Measurements from ENCODE around the gene CARD8.
"Not testable (repeated sequence)": the region's sequence is repeated elsewhere in the genome, so short reads cannot be mapped to it uniquely, and the experiment has no call there.

The CARD8 gene

DNA sequence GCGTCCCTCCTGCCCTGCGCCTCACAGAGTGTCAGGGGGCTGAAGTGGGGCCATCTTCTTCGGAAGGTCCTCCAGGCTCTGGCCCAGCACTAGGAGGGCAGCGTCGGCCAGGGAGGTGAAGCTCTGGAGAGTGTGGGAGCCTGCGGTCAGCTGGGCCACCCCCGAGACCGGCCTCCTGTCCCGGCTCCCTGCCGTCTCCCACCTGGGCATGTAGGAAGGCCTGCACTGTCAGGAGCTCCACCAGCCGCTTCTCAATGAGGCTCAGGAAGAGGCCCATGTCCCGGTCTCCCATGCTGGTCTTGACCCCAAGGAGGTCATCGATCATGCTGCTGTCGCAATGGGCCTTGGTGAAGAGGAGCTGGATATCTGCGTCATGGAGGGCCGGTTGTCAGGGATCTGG is 42.3 kb upstream of the CARD8 start:
- H3K4me3 ChIP-seq (ENCODE audit: low read depth in 1 of 2, low read length in 1 of 2), result no peak overlapping the region
- no peaks in the 10 kb centered on the region for H3K36me3 ChIP-seq
- no peak overlapping the region for H3K27ac ChIP-seq
- TF ChIP-seq, protein P1, sequence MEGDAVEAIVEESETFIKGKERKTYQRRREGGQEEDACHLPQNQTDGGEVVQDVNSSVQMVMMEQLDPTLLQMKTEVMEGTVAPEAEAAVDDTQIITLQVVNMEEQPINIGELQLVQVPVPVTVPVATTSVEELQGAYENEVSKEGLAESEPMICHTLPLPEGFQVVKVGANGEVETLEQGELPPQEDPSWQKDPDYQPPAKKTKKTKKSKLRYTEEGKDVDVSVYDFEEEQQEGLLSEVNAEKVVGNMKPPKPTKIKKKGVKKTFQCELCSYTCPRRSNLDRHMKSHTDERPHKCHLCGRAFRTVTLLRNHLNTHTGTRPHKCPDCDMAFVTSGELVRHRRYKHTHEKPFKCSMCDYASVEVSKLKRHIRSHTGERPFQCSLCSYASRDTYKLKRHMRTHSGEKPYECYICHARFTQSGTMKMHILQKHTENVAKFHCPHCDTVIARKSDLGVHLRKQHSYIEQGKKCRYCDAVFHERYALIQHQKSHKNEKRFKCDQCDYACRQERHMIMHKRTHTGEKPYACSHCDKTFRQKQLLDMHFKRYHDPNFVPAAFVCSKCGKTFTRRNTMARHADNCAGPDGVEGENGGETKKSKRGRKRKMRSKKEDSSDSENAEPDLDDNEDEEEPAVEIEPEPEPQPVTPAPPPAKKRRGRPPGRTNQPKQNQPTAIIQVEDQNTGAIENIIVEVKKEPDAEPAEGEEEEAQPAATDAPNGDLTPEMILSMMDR (IDR thresholded peaks at IDR 0.05), result no peak
- no peaks in the 10 kb centered on the region for H3K4me1 ChIP-seq (ENCODE audit: control insufficient read depth in 1 of 2, insufficient read depth in 1 of 2, low read depth in 1 of 2, low read length in 1 of 2)
- no peaks in the 10 kb centered on the region for H3K9me3 ChIP-seq
- H3K27me3 ChIP-seq, result no peaks in the 10 kb centered on the region

DNA sequence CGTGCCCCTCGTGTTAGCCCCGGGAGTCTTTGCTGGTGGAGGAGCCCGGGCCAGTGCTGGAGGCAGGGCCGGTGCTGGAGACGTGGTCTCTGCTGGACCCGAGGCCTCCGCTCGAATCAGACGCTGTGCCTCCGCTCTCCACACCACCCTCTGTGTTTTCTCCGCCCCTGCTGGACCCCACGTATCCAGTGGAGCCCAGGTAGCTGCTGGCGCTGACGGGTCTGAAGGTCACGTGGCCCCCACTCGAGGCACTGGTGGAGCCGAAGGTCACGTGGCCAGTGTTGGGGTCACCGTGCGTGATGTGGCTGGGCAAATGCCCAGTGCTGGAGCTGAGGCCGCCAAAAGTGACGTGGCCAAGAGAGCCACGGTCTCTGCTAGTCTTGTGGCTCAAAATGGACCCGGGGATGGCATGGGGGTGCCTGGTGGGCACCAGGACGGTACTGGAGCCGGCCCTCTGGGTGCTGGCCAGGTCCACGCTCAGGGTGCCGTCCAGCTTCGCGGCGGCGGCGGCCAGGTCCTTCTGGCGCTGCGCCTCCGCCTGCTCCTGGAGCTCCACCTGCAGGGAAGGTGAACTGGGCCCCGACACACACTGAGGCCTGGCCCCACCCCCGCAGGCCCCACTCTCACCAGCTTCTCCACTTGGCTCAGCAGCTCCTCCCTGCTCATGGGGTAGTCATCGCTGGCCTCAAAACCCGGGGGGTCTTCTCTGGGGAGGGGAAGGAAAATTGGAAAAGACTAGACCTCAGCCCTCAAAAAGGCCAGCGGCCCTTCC is 41.4 kb upstream of the CARD8 start:
- Histone ChIP-seq H3K9me3 (no peaks in the 10 kb centered on the region), H3K4me1 (ENCODE audit: control insufficient read depth in 1 of 2, insufficient read depth in 1 of 2, low read depth in 1 of 2, low read length in 1 of 2) (no peaks in the 10 kb centered on the region), H3K27ac (no peak overlapping the region), H3K27me3 (no peaks in the 10 kb centered on the region), H3K36me3 (no peaks in the 10 kb centered on the region), H3K4me3 (ENCODE audit: low read depth in 1 of 2, low read length in 1 of 2) (no peak overlapping the region)
- TF ChIP-seq, protein P1 (IDR thresholded peaks at IDR 0.05), result no peak

DNA sequence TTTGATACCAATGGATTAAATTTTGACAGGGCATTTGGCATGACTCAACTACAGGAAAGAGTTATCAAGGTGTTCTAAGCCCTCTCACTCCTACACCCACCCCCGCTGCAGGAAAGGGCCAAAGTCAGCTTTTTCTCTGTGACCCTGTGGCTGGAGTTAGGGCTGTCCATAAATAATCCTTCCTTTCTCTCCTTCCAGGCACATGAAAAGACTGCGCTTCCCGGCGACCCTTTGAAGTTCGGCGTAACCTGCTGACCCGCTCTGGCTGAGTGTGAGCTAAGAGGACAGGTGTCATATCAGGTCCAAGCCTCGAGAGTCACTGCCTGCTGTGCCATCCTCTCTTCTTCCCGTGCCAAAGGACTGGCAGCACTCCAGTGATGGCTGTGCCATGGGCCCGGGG is 39.7 kb upstream of the CARD8 start:
- Histone ChIP-seq H3K36me3 (no peaks in the 10 kb centered on the region), H3K9me3 (no peaks in the 10 kb centered on the region), H3K4me1 (ENCODE audit: control insufficient read depth in 1 of 2, insufficient read depth in 1 of 2, low read depth in 1 of 2, low read length in 1 of 2) (peaks cover 7 to 8% of the 10 kb centered on the region in 2 experiments), H3K4me3 (ENCODE audit: low read depth in 1 of 2, low read length in 1 of 2) (no peak overlapping the region), H3K27ac (no peak overlapping the region), H3K27me3 (peaks cover 7% of the 10 kb centered on the region)
- TF ChIP-seq, protein P1 (IDR thresholded peaks at IDR 0.05), result no peak

DNA sequence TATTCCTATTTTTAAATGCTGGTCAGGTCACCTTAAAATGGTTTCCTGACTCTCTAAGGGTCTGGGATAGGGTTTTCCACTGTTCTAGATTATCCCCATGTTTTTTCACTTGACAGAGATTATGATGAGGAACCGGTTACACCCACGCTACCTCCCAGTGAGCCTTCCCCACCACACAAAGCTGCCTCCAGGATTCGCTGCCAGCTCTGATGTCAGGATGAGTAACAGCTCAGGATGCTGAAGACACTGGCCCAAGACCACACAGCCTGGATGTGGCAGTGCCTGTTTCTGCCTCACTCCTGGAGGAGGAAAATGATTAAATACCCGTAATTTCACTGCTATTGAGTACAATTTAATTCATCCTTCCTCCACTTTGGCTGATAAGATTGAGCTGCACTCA is 37.1 kb upstream of the CARD8 start:
- H3K9me3 ChIP-seq, result no peaks in the 10 kb centered on the region
- H3K4me3 ChIP-seq (ENCODE audit: low read depth in 1 of 2, low read length in 1 of 2), result no peak overlapping the region
- H3K27me3 ChIP-seq, result peaks cover 11% of the 10 kb centered on the region
- H3K27ac ChIP-seq, result no peak overlapping the region
- peaks cover 7 to 8% of the 10 kb centered on the region in 2 experiments for H3K4me1 ChIP-seq (ENCODE audit: control insufficient read depth in 1 of 2, insufficient read depth in 1 of 2, low read depth in 1 of 2, low read length in 1 of 2)
- H3K36me3 ChIP-seq, result no peaks in the 10 kb centered on the region
- TF ChIP-seq, protein P1 (IDR thresholded peaks at IDR 0.05), result no peak

DNA sequence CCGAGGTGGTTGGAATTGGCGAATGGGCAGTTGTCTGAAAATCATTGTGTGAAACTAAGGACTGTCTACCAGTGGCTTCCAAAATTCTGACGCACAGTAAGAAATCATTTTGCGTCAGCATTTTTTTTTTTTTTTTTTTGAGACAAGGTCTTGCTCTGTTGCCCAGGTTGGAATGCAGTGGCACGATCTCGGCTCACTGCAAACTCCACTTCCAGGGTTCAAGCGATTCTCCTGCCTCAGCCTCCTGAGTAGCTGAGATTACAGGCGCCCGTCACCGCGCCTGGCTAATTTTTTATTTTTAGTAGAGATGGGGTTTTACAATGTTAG is 35.7 kb upstream of the CARD8 start:
- not testable (repeated sequence) for H3K36me3 ChIP-seq; H3K4me1 ChIP-seq (ENCODE audit: control insufficient read depth in 1 of 2, insufficient read depth in 1 of 2, low read depth in 1 of 2, low read length in 1 of 2); H3K9me3 ChIP-seq; H3K27ac ChIP-seq
- H3K4me3 ChIP-seq (ENCODE audit: low read depth in 1 of 2, low read length in 1 of 2), result peak overlapping the region; percentile 59 to 61
- H3K27me3 ChIP-seq, result peaks cover 11% of the 10 kb centered on the region

DNA sequence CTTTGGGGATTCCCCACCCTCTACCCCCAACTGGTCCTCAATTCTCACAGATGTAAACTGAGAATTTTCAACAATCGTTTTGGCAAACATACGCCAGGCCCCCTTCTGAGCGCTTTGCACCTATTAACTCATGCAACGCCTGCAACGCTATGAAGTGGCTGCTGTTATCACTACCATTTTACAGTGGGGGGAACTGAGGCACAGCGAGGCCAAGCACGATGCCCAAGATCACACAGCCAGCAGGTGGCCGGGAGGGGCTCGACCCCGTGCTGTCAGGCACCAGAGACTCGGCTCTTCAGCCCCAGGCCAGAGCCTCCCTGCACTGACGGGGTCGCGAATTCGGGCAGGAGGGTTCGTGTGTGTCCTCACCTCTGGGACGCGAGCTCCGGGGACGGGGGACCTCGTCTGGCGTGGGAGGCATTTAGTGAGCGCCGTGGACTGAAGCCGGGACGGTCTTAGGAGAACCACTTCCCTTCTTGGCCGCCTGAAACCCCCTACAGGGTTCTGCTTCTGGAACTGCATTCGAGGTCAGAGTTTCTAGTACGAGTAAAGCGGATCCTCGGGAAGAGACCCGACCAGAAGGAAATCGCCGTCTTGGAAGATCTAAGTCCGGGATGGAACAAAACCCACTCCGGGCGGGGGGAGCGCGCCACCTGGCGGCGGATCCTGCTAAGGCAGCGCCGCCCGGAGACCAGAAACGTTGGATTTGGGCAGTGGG is 35.2 kb upstream of the CARD8 start:
- TF ChIP-seq, protein P1 (IDR thresholded peaks at IDR 0.05), result peak; percentile 88
- Histone ChIP-seq H3K9me3 (no peaks in the 10 kb centered on the region), H3K27me3 (peaks cover 11% of the 10 kb centered on the region), H3K4me3 (ENCODE audit: low read depth in 1 of 2, low read length in 1 of 2) (peak overlapping the region; percentile 59 to 61), H3K4me1 (ENCODE audit: control insufficient read depth in 1 of 2, insufficient read depth in 1 of 2, low read depth in 1 of 2, low read length in 1 of 2) (peaks cover 7 to 8% of the 10 kb centered on the region in 2 experiments), H3K27ac (no peak overlapping the region), H3K36me3 (no peaks in the 10 kb centered on the region)
